ENCODE data around the gene MRPS27. TPM values are rescaled to one million over a fixed set of nuclear protein-coding genes. Genes with fewer than 3 reads are reported as not detected.

MRPS27 gene
- total and polyA plus RNA-seq, 9 of the 15 experiments (the other 6 are each of a cell fraction or from before 2014, with no cell fraction given): 73.6 to 144 (median 106) TPM

DNA sequence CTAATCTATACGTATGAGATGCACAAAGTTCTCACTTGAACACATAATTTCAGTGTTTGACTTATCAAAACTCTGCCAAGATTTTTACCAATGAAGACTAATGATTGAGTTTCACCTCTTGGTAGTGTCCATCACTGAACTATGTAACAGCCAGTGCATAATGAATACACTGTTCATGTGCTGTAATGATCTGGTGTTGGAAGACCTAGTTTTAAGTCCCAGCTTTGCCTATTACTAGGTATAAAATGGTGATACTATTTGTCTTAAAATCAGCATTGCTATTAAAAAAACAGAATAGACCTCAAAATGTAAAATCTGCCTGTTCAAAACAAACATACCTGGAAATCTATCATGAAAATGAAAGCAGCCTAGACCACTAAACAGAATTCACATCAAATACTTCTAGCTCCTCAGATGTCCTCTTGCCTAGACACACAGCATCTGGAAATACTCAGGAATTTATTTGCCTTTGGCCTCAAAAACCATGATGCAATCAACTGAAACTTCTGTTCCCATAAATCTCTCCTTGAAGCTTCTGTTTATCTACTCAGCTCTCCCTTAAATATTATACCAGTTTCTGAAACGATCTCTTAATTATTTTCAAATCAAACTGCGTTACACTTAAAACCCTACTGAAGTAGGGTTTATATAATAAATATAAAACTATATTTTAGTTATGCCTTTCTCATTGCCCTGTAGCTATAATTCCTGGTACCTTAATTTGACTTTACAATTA is 38.1 kb downstream of the MRPS27 start (continued):
- TF ChIP-seq IFI16 (CRISPR knock-in tag; IDR thresholded peaks at IDR 0.05): no peak
- TF ChIP-seq, protein P1, sequence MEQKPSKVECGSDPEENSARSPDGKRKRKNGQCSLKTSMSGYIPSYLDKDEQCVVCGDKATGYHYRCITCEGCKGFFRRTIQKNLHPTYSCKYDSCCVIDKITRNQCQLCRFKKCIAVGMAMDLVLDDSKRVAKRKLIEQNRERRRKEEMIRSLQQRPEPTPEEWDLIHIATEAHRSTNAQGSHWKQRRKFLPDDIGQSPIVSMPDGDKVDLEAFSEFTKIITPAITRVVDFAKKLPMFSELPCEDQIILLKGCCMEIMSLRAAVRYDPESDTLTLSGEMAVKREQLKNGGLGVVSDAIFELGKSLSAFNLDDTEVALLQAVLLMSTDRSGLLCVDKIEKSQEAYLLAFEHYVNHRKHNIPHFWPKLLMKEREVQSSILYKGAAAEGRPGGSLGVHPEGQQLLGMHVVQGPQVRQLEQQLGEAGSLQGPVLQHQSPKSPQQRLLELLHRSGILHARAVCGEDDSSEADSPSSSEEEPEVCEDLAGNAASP (IDR thresholded peaks at IDR 0.05): no peak
- TF ChIP-seq NONO (IDR thresholded peaks at IDR 0.05; ENCODE audit: low read depth in 2 of 2, low read length in 1 of 2): no peak
- TF ChIP-seq, protein P2, sequence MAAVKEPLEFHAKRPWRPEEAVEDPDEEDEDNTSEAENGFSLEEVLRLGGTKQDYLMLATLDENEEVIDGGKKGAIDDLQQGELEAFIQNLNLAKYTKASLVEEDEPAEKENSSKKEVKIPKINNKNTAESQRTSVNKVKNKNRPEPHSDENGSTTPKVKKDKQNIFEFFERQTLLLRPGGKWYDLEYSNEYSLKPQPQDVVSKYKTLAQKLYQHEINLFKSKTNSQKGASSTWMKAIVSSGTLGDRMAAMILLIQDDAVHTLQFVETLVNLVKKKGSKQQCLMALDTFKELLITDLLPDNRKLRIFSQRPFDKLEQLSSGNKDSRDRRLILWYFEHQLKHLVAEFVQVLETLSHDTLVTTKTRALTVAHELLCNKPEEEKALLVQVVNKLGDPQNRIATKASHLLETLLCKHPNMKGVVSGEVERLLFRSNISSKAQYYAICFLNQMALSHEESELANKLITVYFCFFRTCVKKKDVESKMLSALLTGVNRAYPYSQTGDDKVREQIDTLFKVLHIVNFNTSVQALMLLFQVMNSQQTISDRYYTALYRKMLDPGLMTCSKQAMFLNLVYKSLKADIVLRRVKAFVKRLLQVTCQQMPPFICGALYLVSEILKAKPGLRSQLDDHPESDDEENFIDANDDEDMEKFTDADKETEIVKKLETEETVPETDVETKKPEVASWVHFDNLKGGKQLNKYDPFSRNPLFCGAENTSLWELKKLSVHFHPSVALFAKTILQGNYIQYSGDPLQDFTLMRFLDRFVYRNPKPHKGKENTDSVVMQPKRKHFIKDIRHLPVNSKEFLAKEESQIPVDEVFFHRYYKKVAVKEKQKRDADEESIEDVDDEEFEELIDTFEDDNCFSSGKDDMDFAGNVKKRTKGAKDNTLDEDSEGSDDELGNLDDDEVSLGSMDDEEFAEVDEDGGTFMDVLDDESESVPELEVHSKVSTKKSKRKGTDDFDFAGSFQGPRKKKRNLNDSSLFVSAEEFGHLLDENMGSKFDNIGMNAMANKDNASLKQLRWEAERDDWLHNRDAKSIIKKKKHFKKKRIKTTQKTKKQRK (IDR thresholded peaks at IDR 0.05; ENCODE audit: borderline replicate concordance, low read depth, low read length): no peak
- TF ChIP-seq ZNF174 (CRISPR knock-in tag; IDR thresholded peaks at IDR 0.05): no peak
- TF ChIP-seq, protein P3, sequence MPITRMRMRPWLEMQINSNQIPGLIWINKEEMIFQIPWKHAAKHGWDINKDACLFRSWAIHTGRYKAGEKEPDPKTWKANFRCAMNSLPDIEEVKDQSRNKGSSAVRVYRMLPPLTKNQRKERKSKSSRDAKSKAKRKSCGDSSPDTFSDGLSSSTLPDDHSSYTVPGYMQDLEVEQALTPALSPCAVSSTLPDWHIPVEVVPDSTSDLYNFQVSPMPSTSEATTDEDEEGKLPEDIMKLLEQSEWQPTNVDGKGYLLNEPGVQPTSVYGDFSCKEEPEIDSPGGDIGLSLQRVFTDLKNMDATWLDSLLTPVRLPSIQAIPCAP (CRISPR knock-in tag; IDR thresholded peaks at IDR 0.05; ENCODE audit: borderline replicate concordance): no peak
- no peak for TF ChIP-seq MYC (IDR thresholded peaks at IDR 0.05; ENCODE audit: low read depth, low read length)
- TF ChIP-seq MYC (CRISPR knock-in tag; IDR thresholded peaks at IDR 0.05; ENCODE audit: borderline replicate concordance, low read depth): no peak
- TF ChIP-seq FOXA1 (IDR thresholded peaks at IDR 0.05; ENCODE audit: borderline replicate concordance): no peak
- peak; percentile 66; the same call in 1 of the 2 replicates for TF ChIP-seq LEF1 (IDR thresholded peaks at IDR 0.05)
- no peak for TF ChIP-seq ZNF143 (CRISPR knock-in tag; IDR thresholded peaks at IDR 0.05)
- TF ChIP-seq FOXA3 (CRISPR knock-in tag; conservative IDR thresholded peaks at IDR 0.05 in 1 of 2, IDR thresholded peaks at IDR 0.05 in 1 of 2): peak in 1 of 2 experiments; percentile 51; a peak in 1 of 4 replicates
- no peak for TF ChIP-seq SIN3B (IDR thresholded peaks at IDR 0.05; ENCODE audit: low read depth)
- TF ChIP-seq, protein P4, sequence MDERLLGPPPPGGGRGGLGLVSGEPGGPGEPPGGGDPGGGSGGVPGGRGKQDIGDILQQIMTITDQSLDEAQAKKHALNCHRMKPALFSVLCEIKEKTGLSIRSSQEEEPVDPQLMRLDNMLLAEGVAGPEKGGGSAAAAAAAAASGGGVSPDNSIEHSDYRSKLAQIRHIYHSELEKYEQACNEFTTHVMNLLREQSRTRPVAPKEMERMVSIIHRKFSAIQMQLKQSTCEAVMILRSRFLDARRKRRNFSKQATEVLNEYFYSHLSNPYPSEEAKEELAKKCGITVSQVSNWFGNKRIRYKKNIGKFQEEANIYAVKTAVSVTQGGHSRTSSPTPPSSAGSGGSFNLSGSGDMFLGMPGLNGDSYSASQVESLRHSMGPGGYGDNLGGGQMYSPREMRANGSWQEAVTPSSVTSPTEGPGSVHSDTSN (CRISPR knock-in tag; IDR thresholded peaks at IDR 0.05; ENCODE audit: low read depth): peak; percentile 33; the same call in 1 of the 2 replicates
- TF ChIP-seq, protein P4 (tag; conservative IDR thresholded peaks at IDR 0.05; ENCODE audit: low read depth): peak; percentile 96
- TF ChIP-seq PCBP2 (IDR thresholded peaks at IDR 0.05; ENCODE audit: low read depth, low read length, poor library complexity, severe bottlenecking): no peak
- TF ChIP-seq, protein P5, sequence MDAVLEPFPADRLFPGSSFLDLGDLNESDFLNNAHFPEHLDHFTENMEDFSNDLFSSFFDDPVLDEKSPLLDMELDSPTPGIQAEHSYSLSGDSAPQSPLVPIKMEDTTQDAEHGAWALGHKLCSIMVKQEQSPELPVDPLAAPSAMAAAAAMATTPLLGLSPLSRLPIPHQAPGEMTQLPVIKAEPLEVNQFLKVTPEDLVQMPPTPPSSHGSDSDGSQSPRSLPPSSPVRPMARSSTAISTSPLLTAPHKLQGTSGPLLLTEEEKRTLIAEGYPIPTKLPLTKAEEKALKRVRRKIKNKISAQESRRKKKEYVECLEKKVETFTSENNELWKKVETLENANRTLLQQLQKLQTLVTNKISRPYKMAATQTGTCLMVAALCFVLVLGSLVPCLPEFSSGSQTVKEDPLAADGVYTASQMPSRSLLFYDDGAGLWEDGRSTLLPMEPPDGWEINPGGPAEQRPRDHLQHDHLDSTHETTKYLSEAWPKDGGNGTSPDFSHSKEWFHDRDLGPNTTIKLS (IDR thresholded peaks at IDR 0.05; ENCODE audit: borderline replicate concordance, low read depth): no peak
